AG09319 (cell line): ENCODE data around the gene MSI2.

Experiments used
- DNase-seq: peaks from one replicate; pipeline ENCODE4 v3.0.0-alpha.2; 2010; ENCODE audit warnings: low read depth; ENCODE audit errors: extremely low read depth
- CTCF ChIP-seq: IDR thresholded peaks from 2 replicates; pipeline ENCODE4 v1.5.1; 2011; ENCODE audit warnings: low read depth, mild to moderate bottlenecking, inconsistent platforms, low read length, moderate library complexity

MSI2 gene

GRCh38 chr17:57689254-57689653 lies 432.9 kb downstream of the MSI2 start:
- no peak for TF ChIP-seq CTCF
- no peak for DNase-seq

GRCh38 chr17:57691939-57692338 lies 435.6 kb downstream of the MSI2 start:
- DNase-seq, result no peak
- no peak for TF ChIP-seq CTCF

- TF ChIP-seq CTCF, result no peak
- no peak for DNase-seq
These were observed 436.4 kb downstream of the MSI2 start for GRCh38 chr17:57692770-57693169.

DNA sequence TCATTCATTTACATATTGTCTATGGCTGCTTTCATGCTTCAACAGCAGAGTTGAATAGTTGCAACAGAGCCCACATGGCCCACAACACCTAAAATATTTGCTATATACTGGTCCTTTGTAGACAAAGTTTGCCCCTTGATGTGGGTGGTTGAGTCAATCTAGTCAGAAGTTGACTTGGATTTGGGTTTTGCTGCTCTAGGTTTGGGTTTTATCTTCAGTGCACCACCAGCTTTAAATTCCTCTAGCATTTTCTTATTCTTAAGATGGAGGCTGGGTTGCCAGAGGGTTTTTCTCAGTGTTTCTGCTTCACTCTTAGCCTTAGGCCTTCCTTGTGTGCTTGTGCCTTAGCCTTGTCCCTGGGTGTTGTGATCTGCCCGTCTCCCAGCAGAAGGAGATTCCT lies 437.7 kb downstream of the MSI2 start:
- no peak for TF ChIP-seq CTCF
- no peak for DNase-seq

DNA sequence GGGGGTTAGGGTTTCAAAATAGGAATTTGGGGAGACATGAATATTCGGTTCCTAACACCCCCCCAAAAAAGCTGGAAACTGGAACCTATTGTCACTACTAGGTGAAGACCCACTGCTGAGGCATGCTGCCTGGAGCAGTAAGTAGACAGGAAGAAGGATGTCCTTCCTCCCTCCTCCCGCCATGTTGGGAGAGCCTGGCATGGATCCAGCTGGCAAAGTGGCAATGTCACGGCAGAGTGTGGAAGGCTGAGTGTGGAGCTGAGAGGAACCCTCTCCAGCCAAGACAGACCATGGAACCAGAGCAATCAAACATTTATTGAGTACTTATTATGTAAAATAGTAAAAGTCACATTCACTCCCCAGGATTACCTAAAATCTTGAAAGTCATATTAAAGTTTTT lies 439.7 kb downstream of the MSI2 start:
- DNase-seq, result no peak
- no peak for TF ChIP-seq CTCF

GRCh38 chr17:57697197-57697596 lies 440.9 kb downstream of the MSI2 start:
- no peak for DNase-seq
- TF ChIP-seq CTCF, result no peak

- no peak for TF ChIP-seq CTCF
- DNase-seq, result no peak
These were observed 441.8 kb downstream of the MSI2 start for GRCh38 chr17:57697891-57698711.
